Measurements from ENCODE around the gene PDIK1L.

The PDIK1L gene

GRCh38 chr1:26124418-26125331 is 13.1 kb downstream of the PDIK1L start:
- DNase-seq, result no peak
- H3K4me3 ChIP-seq (ENCODE audit: low read depth, low read length), result no peak overlapping the region
- no peaks in the 10 kb centered on the region for H3K27me3 ChIP-seq
- no peaks in the 10 kb centered on the region for H3K9me3 ChIP-seq
- no peaks in the 10 kb centered on the region for H3K36me3 ChIP-seq
- no peak for TF ChIP-seq CTCF (IDR thresholded peaks at IDR 0.05; ENCODE audit: low read depth, low read length)
- H3K4me1 ChIP-seq, result no peaks in the 10 kb centered on the region; the same call in 1 of the 2 replicates

GRCh38 chr1:26125382-26125781 is 13.8 kb downstream of the PDIK1L start:
- H3K36me3 ChIP-seq, result no peaks in the 10 kb centered on the region
- TF ChIP-seq CTCF (IDR thresholded peaks at IDR 0.05; ENCODE audit: low read depth, low read length), result no peak
- H3K4me1 ChIP-seq, result no peaks in the 10 kb centered on the region; the same call in 1 of the 2 replicates

GRCh38 chr1:26125946-26126320 is 14.3 kb downstream of the PDIK1L start:
- DNase-seq, result no peak
- H3K9me3 ChIP-seq, result no peaks in the 10 kb centered on the region
- H3K4me1 ChIP-seq, result no peaks in the 10 kb centered on the region; the same call in 1 of the 2 replicates
- H3K36me3 ChIP-seq, result no peaks in the 10 kb centered on the region
- H3K4me3 ChIP-seq (ENCODE audit: low read depth, low read length), result no peak overlapping the region
- no peaks in the 10 kb centered on the region for H3K27me3 ChIP-seq
- no peak for TF ChIP-seq CTCF (IDR thresholded peaks at IDR 0.05; ENCODE audit: low read depth, low read length)

More at GRCh38 chr1:26125382-26125781, 13.8 kb downstream of the PDIK1L start:
- Histone ChIP-seq H3K27me3 (no peaks in the 10 kb centered on the region), H3K4me3 (ENCODE audit: low read depth, low read length) (no peak overlapping the region), H3K9me3 (no peaks in the 10 kb centered on the region)
- DNase-seq, result no peak

- Histone ChIP-seq H3K9me3 (no peaks in the 10 kb centered on the region), H3K36me3 (no peaks in the 10 kb centered on the region), H3K4me3 (ENCODE audit: low read depth, low read length) (no peak overlapping the region), H3K27me3 (no peaks in the 10 kb centered on the region), H3K4me1 (no peaks in the 10 kb centered on the region; the same call in 1 of the 2 replicates)
- TF ChIP-seq CTCF (IDR thresholded peaks at IDR 0.05; ENCODE audit: low read depth, low read length), result no peak
- no peak for DNase-seq
These were observed 14.9 kb downstream of the PDIK1L start for GRCh38 chr1:26126321-26127084.

GRCh38 chr1:26127235-26128163 is 15.9 kb downstream of the PDIK1L start:
- Histone ChIP-seq H3K4me1 (no peaks in the 10 kb centered on the region), H3K4me3 (ENCODE audit: low read depth, low read length) (no peak overlapping the region), H3K36me3 (no peaks in the 10 kb centered on the region), H3K9me3 (no peaks in the 10 kb centered on the region), H3K27me3 (no peaks in the 10 kb centered on the region)
- TF ChIP-seq CTCF (IDR thresholded peaks at IDR 0.05; ENCODE audit: low read depth, low read length), result no peak
- DNase-seq, result no peak
